Esophagus muscularis mucosa (tissue), 4 donors: ENCODE data around the gene AHCYL2.

Experiments used
- EP300 ChIP-seq: sonication (generic); formaldehyde crosslinking; IDR thresholded peaks from one replicate; pipeline ENCODE4 v1.6.1; 2017; ENCODE audit warnings: antibody characterized with exemption
- POLR2A ChIP-seq: fragments of 450-650 bp; IDR thresholded peaks from one replicate; pipeline ENCODE4 v1.6.1; 2017; ENCODE audit warnings: antibody characterized with exemption, moderate library complexity, mild to moderate bottlenecking, low read depth
- TF ChIP-seq, protein P1 (sequence below), 3 experiments: fragments of 200-600 bp in 2 of 3; fragments of 450-650 bp in 1 of 3; sonication (generic) in 2 of 3; IDR thresholded peaks; one replicate each; pipeline ENCODE4 v1.5.1; 2017 to 2019; ENCODE audit warnings: antibody characterized with exemption in 3 of 3, mild to moderate bottlenecking in 2 of 3, moderate library complexity in 1 of 3

DNA sequence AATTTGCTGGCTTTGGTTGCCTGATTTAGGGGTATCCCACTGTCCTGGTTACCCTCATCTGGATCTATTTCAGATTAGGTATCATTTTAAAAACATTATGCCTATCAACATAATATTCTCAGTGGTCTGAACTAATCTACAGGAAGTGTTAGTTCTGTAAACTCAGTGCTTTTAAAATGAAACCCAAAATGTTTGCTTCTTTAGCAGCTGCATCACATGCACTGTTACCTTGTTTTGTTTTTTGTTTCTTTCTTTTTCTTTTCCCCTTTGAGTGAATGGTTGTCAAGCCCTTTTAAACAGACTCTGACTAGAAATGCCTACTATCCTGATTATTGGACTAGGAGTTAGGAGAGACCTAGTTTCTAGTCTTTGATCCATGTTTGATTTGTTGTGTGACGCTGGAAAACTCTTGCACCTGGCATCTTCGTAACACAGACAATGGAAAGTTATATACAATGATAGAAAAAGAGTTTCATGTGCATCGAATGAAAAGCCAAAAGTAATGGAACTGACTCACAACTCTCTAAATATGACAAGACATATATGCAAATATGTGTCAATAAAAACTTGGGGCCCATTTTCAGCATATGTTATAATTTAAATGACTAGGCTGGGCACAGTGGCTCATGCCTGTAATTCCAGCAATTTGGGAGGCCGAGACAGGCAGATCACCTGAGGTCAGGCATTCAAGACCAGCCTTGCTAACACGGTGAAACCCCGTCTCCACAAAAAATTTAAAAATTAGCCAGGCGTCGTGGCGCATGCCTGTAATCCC lies 157.1 kb downstream of the AHCYL2 start:
- TF ChIP-seq EP300, result no peak
- no peak for TF ChIP-seq POLR2A
- TF ChIP-seq, protein P1, sequence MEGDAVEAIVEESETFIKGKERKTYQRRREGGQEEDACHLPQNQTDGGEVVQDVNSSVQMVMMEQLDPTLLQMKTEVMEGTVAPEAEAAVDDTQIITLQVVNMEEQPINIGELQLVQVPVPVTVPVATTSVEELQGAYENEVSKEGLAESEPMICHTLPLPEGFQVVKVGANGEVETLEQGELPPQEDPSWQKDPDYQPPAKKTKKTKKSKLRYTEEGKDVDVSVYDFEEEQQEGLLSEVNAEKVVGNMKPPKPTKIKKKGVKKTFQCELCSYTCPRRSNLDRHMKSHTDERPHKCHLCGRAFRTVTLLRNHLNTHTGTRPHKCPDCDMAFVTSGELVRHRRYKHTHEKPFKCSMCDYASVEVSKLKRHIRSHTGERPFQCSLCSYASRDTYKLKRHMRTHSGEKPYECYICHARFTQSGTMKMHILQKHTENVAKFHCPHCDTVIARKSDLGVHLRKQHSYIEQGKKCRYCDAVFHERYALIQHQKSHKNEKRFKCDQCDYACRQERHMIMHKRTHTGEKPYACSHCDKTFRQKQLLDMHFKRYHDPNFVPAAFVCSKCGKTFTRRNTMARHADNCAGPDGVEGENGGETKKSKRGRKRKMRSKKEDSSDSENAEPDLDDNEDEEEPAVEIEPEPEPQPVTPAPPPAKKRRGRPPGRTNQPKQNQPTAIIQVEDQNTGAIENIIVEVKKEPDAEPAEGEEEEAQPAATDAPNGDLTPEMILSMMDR (IDR thresholded peaks at IDR 0.05), result no peak
